Measurements from ENCODE around the gene GRAMD4.

GRAMD4 gene

GRCh38 chr22:46673205-46673604 is 53.0 kb downstream of the GRAMD4 start:
- DNase-seq (ENCODE audit: low read depth): no peak

- peak; percentile 13 for DNase-seq (ENCODE audit: low read depth)
Observed at GRCh38 chr22:46673662-46674236, 53.6 kb downstream of the GRAMD4 start.

GRCh38 chr22:46674367-46674781 is 54.2 kb downstream of the GRAMD4 start:
- DNase-seq (ENCODE audit: low read depth): peak; percentile 87

GRCh38 chr22:46674906-46675305 is 54.7 kb downstream of the GRAMD4 start:
- no peak for DNase-seq (ENCODE audit: low read depth)

- DNase-seq (ENCODE audit: low read depth): no peak
Observed at GRCh38 chr22:46675479-46675878, 55.3 kb downstream of the GRAMD4 start.

GRCh38 chr22:46675938-46676337 is 55.8 kb downstream of the GRAMD4 start:
- DNase-seq (ENCODE audit: low read depth): no peak

GRCh38 chr22:46676479-46676878 is 56.3 kb downstream of the GRAMD4 start:
- DNase-seq (ENCODE audit: low read depth): no peak

GRCh38 chr22:46676881-46677280 is 56.7 kb downstream of the GRAMD4 start:
- DNase-seq (ENCODE audit: low read depth): no peak

GRCh38 chr22:46677323-46678002 is 57.3 kb downstream of the GRAMD4 start:
- no peak for DNase-seq (ENCODE audit: low read depth)

GRCh38 chr22:46678003-46678657 is 57.9 kb downstream of the GRAMD4 start:
- DNase-seq (ENCODE audit: low read depth): no peak

- no peak for DNase-seq (ENCODE audit: low read depth)
Observed at GRCh38 chr22:46678785-46679700, 58.9 kb downstream of the GRAMD4 start.

GRCh38 chr22:46679706-46680269 is 59.6 kb downstream of the GRAMD4 start:
- DNase-seq (ENCODE audit: low read depth): no peak

- no peak for DNase-seq (ENCODE audit: low read depth)
Observed at GRCh38 chr22:46681010-46681409, 60.8 kb downstream of the GRAMD4 start.

GRCh38 chr22:46682011-46682731 is 62.0 kb downstream of the GRAMD4 start:
- no peak for DNase-seq (ENCODE audit: low read depth)

GRCh38 chr22:46684706-46685105 is 64.5 kb downstream of the GRAMD4 start:
- no peak for DNase-seq (ENCODE audit: low read depth)

- no peak for DNase-seq (ENCODE audit: low read depth)
Observed at GRCh38 chr22:46686221-46687047, 66.2 kb downstream of the GRAMD4 start.

GRCh38 chr22:46687048-46687444 is 66.9 kb downstream of the GRAMD4 start:
- DNase-seq (ENCODE audit: low read depth): no peak

- no peak for DNase-seq (ENCODE audit: low read depth)
Observed at GRCh38 chr22:46687460-46687859, 67.3 kb downstream of the GRAMD4 start.

GRCh38 chr22:46688949-46689348 is 68.8 kb downstream of the GRAMD4 start:
- no peak for DNase-seq (ENCODE audit: low read depth)

- no peak for DNase-seq (ENCODE audit: low read depth)
Observed at GRCh38 chr22:46690146-46690545, 70.0 kb downstream of the GRAMD4 start.

Measured in activated T-helper 9 cell treated with anti-CD3 and anti-CD28 coated beads, Interleukin-2, amount 50 U/mL, for 16 hours (primary cell).